Activated CD4-positive, alpha-beta memory T cell treated with anti-CD3 and anti-CD28 coated beads, Interleukin-2, amount 10 ng/mL, durations not matched to agents 7 days and 5 days (primary cell): ENCODE results near the gene EBI3. TPM values are rescaled to one million over a fixed set of nuclear protein-coding genes. Genes with fewer than 3 reads are reported as not detected.
"Not testable (repeated sequence)": the region's sequence is repeated elsewhere in the genome, so short reads cannot be mapped to it uniquely, and the experiment has no call there.

Experiments
- CTCF ChIA-PET: fragments of 350-600 bp; sonication (Branson Sonifier 250); formaldehyde crosslinking; loops from one replicate; lab custom pipeline; 2021; ENCODE audit warnings: antibody characterized with exemption, inconsistent platforms; lab: Charles Lee
- POLR2A ChIA-PET: fragments of 350-600 bp; sonication (Branson Sonifier 250); formaldehyde crosslinking; loops from one replicate; lab custom pipeline; 2021; ENCODE audit warnings: antibody characterized with exemption; lab: Charles Lee
- DNase-seq: peaks from one replicate; pipeline ENCODE4 v3.0.0-alpha.2; 2020
- H3K27ac Mint-ChIP-seq: one replicate; pipeline ENCODE4 v1.8.0; 2021; ENCODE audit warnings: mild to moderate bottlenecking, mixed read lengths
- H3K27me3 Mint-ChIP-seq: one replicate; pipeline ENCODE4 v1.8.0; 2021; ENCODE audit warnings: mixed read lengths
- H3K36me3 Mint-ChIP-seq: one replicate; pipeline ENCODE4 v1.8.0; 2021; ENCODE audit warnings: low read depth, mixed read lengths
- H3K4me1 Mint-ChIP-seq: one replicate; pipeline ENCODE4 v1.8.0; 2021; ENCODE audit warnings: mixed read lengths
- H3K4me3 Mint-ChIP-seq: one replicate; pipeline ENCODE4 v1.8.0; 2021; ENCODE audit warnings: mild to moderate bottlenecking, mixed read lengths
- H3K9me3 Mint-ChIP-seq: one replicate; pipeline ENCODE4 v1.8.0; 2021; ENCODE audit warnings: mixed read lengths
- total RNA-seq, 2 experiments: library from RNA; stranded (reverse); gene quantifications; one replicate each; pipeline ENCODE4 v1.2.3, GENCODE V29; 2021

Gene EBI3
- 1 to 10 TPM; 4.0 TPM for total RNA-seq

DNA sequence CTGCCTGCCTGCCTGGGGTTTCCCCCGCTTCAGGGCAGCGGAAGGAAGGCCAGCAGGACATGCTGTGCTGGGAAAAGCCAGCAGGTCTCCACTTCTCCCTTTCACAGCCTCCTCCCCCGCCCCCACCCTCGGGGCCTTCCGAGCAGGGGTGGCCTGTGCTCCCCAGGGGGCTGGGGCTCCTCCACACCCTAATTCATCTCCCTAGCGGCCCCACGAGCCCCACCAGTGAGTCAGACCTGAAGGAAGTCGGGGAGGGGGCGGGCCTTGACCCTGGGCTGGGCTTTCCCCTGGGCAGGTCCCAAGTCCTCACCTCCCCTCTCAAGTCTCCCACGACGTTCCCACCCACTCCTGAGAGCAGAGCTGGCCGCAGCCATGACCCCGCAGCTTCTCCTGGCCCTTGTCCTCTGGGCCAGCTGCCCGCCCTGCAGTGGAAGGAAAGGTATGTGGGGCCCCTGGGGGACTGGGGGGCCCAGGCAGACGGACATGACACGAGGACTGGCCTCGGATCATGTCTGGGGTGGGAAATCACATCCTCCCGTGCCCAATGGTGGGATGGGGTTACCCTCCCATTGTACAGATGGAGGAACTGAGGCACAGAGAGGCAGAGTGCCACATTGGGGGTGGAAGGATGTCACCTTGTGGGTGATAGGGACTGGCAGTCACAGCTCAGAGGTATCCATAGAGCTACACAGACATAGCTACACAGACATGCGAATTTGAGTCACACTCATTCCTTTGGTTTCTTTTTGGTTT lies at the start of gene EBI3:
EBI3 (plus strand) TSS at position 345 of the 753 bp plus-strand sequence; CDS start at position 373, 28 bp downstream.
- Mint-ChIP-seq H3K36me3 (no peaks in the 10 kb centered on the region), H3K4me3 (no peak within 1 kb of the TSS), H3K9me3 (no peaks in the 10 kb centered on the region), H3K27ac (peak within 1 kb of the TSS; percentile 47), H3K4me1 (peaks cover 2% of the 10 kb centered on the region), H3K27me3 (peaks cover 1% of the 10 kb centered on the region)
- POLR2A ChIA-PET: interaction anchor here (1.6 kb wide), 1 partner anchor 18 kb away, joined by 8 read pairs; the partner anchor contains the start of gene YJU2
- peak; percentile 38 for DNase-seq
- CTCF ChIA-PET: interaction anchor here (0.6 to 1.1 kb wide), 4 partner anchors 11 to 89 kb away, joined by 3 to 7 read pairs (median 4); no protein-coding TSS in a partner anchor

DNA sequence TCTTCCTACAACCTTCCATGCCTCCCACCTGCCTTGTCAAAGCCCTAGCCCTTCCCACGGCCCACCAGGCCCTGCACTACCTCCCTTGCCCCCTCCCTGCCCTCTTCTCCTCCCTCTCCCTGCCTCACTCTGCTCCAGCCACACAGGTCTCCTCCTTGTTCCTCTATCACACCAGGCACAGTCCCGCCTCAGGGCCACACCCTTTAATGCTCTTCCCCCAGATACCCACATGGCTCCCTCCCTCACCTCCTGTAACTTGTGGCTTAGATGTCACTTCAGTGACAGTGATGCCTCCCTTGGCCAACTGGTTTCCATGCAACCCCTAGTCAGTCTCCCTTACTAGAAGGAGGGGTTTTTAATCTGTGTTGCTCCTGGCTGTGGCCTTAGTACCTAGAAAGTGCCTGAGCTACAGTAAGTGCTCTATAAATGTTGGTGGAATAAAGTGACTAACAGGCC lies 48.2 kb upstream of the EBI3 start:
- peak overlapping the region; percentile 69 for H3K4me3 Mint-ChIP-seq
- H3K9me3 Mint-ChIP-seq: no peaks in the 10 kb centered on the region
- peak; percentile 31 for DNase-seq
- peak overlapping the region; percentile 80 for H3K27ac Mint-ChIP-seq
- H3K36me3 Mint-ChIP-seq: peaks cover 19% of the 10 kb centered on the region
- POLR2A ChIA-PET: interaction anchor here (0.6 kb wide), 1 partner anchor 230 kb away, joined by 3 read pairs; no protein-coding TSS in a partner anchor
- peaks cover 39% of the 10 kb centered on the region for H3K4me1 Mint-ChIP-seq
- H3K27me3 Mint-ChIP-seq: peaks cover 2% of the 10 kb centered on the region
- CTCF ChIA-PET: no interaction called here

DNA sequence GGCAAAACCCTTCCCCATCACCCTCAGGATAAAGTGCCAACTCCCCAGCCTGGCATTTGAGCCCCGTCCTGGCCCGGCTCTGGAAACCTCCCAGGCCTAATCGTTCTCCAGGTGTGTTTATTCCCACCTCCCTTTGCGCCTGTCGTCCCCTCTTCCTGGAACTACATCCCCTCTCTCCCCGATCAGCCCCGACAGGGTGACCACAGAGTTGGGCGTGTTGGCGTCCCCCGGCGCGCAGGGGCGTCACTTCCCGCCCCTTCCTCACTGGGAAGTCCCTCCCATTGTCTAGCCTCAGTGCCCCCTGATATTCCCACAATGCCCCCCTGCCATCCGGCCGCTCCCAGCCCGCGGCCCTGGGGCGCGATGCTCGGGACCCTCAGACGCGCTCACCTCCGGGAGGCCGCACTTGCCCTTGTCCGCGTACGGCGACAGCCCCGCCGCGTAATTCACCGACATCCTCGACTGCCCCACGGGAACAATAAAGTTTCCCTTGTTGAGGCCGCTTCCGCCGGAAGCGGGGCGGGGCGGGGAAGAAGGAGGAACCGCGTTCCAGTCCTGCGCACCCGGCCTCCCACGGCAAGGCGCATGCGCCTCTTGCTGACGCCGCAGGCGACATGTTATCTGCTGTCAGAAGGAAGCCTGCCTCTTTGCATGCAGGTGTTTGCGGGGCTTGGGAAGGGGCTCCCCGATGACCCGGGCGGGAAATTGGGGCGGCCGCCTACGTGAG lies 47.1 kb upstream of the EBI3 start, which contains the start of the genes ANKRD24 and SIRT6:
ANKRD24 (plus strand) TSS at position 606 of the 727 bp plus-strand sequence. CDS start 3,737 bp downstream, outside the sequence.
SIRT6 (minus strand) TSS at position 480 of the 727 bp plus-strand sequence; CDS start at position 456, 24 bp downstream.
- DNase-seq: peak; percentile 97
- H3K27ac Mint-ChIP-seq: peak within 1 kb of the TSS; percentile 96
- POLR2A ChIA-PET: no interaction called here
- H3K27me3 Mint-ChIP-seq: peaks cover 4% of the 10 kb centered on the region
- H3K9me3 Mint-ChIP-seq: no peaks in the 10 kb centered on the region
- CTCF ChIA-PET: no interaction called here
- peaks cover 18% of the 10 kb centered on the region for H3K36me3 Mint-ChIP-seq
- H3K4me1 Mint-ChIP-seq: peaks cover 39% of the 10 kb centered on the region
- H3K4me3 Mint-ChIP-seq: peak within 1 kb of the TSS; percentile 99

DNA sequence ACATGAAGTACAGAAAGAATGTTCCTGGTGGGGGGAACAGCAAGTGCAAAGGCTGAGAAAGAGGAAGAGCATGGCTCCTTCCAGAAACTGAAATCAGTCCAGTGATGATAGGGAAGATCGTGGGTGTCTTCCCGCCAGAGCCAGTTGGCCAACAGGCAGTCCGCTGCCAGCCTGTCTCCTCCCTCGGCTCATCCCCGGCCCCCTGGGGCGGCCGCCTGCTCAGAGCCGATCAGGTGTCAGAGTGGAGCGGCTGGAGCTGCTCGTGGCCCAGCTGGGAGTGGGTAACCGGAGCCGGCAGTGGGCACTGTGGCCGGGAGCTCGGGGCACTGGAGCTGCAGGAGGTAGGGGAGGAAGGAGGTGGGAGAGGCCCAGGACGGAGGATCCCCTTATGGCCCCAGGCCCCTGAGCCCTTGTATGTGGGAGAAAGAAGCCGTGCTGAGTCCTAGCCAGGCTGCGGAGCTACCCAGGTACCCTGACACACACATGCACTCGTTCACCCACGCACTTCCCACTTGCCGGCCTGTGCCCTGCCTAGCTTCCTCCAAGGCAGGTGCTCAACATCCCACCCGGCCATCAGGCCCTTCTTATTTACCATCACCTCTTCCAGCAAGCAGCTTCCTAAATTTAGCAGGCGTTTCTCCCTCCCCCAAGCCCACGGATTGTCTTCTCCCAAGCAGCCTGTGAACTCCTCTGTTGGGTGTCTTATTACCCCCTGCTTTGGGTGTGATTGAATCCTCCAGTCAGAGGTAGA lies 45.2 kb upstream of the EBI3 start:
- H3K27ac Mint-ChIP-seq: no peak overlapping the region
- ChIA-PET POLR2A (no interaction called here), CTCF (interaction anchor here (1.4 kb wide), 1 partner anchor 44 kb away, joined by 5 read pairs; no protein-coding TSS in a partner anchor)

DNA sequence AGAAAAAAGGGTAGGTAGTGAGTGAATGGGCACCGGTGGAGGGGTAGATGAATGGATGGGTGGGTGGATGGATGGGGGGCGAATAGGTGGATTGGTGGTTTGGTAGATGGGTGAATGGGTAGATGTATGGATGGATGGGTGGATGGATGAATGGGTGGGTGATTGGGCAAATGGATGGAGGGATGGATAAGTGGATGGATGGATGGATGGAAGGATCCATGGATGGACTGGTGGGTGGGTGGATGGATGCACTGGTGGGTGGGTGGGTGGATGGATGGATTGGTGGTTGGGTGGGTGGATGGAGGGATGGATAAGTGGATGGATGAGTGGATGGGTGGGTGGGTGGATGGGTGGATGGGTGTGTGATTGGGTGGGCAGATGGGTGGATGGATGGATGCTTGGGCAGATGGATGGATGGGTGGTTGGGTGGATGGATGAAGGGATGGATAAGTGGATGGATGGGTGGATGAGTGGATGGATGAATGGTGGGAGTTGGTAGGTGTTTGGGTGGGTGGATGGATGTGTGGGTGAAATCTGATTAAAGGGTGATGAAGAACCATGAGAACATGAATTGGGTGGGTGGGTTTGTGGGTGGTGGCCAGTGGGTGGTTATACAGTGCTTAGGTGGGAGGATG lies 44.5 kb upstream of the EBI3 start:
- Mint-ChIP-seq H3K27ac (no peak overlapping the region), H3K36me3 (peaks cover 11% of the 10 kb centered on the region), H3K27me3 (peaks cover 4% of the 10 kb centered on the region), H3K4me1 (peaks cover 32% of the 10 kb centered on the region), H3K9me3 (no peaks in the 10 kb centered on the region), H3K4me3 (peak overlapping the region; percentile 39)
- no peak for DNase-seq
- CTCF ChIA-PET: interaction anchor here (1.4 kb wide), 1 partner anchor 45 kb away, joined by 5 read pairs; no protein-coding TSS in a partner anchor
- POLR2A ChIA-PET: no interaction called here

More for the DNA sequence above, 45.2 kb upstream of the EBI3 start:
- Mint-ChIP-seq H3K4me3 (peak overlapping the region; percentile 57), H3K9me3 (no peaks in the 10 kb centered on the region), H3K27me3 (peaks cover 4% of the 10 kb centered on the region), H3K36me3 (peaks cover 17% of the 10 kb centered on the region), H3K4me1 (peaks cover 39% of the 10 kb centered on the region)
- no peak for DNase-seq

DNA sequence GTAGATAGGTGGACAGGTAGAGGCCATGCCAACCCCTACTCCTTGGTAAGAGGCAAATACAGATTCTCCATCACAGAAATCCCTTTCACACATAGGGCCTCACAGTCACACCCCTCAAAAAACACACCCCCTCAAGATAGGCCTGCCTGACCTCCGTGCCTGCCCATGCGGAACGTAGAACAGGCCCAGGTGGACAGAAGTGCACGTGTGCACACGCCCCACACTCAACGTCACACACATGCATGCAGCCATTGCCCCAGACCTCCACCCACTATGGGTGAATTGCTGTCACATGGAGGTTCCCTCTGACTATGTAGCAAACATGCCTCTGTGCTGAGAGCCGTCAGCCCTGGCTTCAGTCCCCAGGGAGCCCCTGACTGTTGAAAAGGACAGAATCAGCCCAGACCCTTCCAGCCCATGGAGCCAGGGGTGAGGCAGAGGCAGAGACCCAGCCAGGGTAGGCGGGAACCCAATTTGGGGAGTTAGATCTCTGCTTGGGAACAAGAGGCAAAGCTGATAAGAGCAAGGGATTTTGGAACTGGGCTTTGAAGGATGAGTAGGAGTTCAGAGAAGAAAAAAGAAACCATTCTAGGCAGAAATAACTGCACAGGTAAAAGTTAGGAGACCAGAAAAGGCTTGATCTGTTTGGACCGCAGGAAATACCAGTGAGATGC lies 43.8 kb upstream of the EBI3 start:
- Mint-ChIP-seq H3K4me3 (no peak overlapping the region), H3K27ac (no peak overlapping the region), H3K4me1 (peaks cover 26% of the 10 kb centered on the region), H3K27me3 (peaks cover 4% of the 10 kb centered on the region), H3K9me3 (no peaks in the 10 kb centered on the region), H3K36me3 (peaks cover 6% of the 10 kb centered on the region)
- ChIA-PET POLR2A (no interaction called here), CTCF (interaction anchor here (1.6 kb wide), 1 partner anchor 198 kb away, joined by 5 read pairs; no protein-coding TSS in a partner anchor)
- DNase-seq: no peak

DNA sequence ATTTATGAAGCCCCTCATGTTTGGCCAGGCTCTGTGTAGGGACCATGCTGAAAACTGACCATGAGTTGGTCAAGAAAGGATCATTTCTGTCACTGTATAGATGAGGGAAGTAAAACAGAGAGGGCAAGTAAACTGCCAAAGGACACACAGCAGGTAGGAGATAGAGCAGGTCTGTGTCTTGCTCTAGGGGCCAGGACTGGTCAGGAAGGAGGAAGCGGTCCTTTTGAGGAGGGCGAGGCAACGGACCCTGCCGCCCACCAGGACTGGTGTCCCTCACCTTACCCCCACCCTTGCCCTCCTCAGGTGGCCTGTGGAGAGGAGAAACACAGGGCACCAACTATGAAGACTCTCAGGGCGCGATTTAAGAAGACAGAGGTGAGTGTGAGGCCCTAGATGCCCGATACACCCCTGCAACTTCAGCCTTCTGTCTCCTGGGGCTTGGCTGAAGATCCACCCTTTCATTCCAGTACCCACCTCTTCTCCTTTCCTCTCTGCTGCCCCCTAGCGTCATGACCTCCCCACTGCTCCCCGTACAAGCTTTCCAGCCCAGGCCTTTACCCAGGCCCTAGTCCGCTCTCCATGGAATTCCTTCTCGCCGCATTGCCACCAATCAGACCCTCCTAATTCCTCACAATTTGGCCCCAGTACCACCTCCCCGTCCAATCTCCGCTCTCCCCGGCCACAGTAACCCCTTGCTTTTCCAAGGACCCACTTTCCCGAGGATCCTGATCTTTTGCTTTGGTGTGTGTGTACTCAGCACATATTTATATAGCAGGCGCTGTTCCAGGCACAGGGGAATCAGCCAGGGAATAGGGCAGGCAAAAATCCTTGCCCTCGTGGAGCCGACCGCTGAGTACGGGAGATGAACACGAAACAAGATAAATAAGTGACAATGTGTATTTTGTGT lies 43.0 kb upstream of the EBI3 start:
- ChIA-PET CTCF (interaction anchor here (0.6 to 1.6 kb wide), 4 partner anchors 8 to 215 kb away, joined by 3 to 5 read pairs (median 3); no protein-coding TSS in a partner anchor), POLR2A (no interaction called here)
- peaks cover 4% of the 10 kb centered on the region for H3K27me3 Mint-ChIP-seq
- H3K36me3 Mint-ChIP-seq: peaks cover 6% of the 10 kb centered on the region
- H3K27ac Mint-ChIP-seq: no peak overlapping the region
- no peak overlapping the region for H3K4me3 Mint-ChIP-seq
- peak; percentile 82 for DNase-seq
- no peaks in the 10 kb centered on the region for H3K9me3 Mint-ChIP-seq
- peaks cover 18% of the 10 kb centered on the region for H3K4me1 Mint-ChIP-seq

DNA sequence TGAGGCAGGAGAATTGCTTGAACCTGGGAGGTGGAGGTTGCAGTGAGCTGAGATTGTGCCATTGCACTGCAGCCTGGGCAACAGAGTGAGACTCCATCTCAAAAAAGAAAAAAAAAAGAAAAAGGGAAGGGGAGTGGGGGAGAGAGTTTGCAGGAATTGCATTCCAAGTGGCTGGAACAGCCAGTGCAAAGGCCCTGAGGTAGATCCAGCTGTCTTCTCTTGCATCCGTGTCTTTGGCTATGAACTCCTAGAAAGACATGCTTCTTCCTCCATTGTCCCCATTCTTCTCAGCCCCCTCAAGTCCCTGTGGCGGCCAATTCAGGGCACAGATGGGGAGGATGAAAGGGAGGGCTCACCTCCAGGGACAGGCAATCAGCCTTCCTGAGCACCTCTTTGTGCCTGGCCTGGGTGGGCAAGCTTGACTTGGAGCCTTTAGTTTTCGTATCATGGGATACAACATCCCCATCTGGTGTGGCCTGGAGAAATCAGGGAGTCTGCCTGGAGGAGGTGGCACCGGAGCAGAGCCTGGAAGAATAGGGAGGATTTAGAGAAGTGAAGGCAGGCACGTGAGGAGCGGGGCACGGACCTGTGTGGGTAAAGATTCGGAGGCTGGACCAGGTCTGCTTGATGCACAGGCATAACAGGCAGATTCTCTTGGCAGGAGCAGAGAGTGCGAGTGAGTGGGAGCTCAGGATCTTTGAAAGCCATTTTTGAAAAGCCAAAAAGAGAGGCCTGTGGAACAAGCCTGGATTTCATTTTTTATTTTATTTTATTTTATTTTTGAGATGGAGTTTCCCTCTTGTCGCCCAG lies 41.8 kb upstream of the EBI3 start:
- H3K27ac Mint-ChIP-seq: no peak overlapping the region
- DNase-seq: no peak
- POLR2A ChIA-PET: no interaction called here
- H3K9me3 Mint-ChIP-seq: no peaks in the 10 kb centered on the region
- H3K4me3 Mint-ChIP-seq: no peak overlapping the region
- peaks cover 4% of the 10 kb centered on the region for H3K27me3 Mint-ChIP-seq
- peaks cover under 1% of the 10 kb centered on the region for H3K36me3 Mint-ChIP-seq
- peaks cover 10% of the 10 kb centered on the region for H3K4me1 Mint-ChIP-seq
- CTCF ChIA-PET: interaction anchor here (0.7 to 1.3 kb wide), 2 partner anchors 14 to 351 kb away, joined by 3 read pairs; no protein-coding TSS in a partner anchor

DNA sequence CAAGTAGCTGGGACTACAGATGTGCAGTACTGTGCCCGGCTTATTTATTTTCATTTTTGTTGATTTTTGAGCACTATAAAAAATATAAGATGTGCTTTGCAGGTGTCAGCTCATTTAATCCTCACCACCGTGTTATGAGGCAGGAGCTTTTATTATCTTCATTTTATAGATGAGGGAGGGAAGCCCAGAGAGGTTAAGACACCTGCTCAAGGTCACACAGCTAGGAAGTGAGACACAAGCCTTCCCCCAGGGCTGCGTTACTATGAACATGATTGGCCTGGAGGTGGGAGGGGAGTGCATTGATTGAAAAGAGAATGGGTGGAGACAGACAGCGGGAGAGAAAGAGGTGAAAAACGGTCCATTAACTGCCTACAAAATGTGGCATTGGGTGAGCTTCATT lies 39.7 kb upstream of the EBI3 start:
- no peak overlapping the region for H3K27ac Mint-ChIP-seq
- ChIA-PET POLR2A (no interaction called here), CTCF (interaction anchor here (0.6 kb wide), 1 partner anchor 49 kb away, joined by 3 read pairs; no protein-coding TSS in a partner anchor)
- no peaks in the 10 kb centered on the region for H3K9me3 Mint-ChIP-seq
- DNase-seq: no peak
- peaks cover 9% of the 10 kb centered on the region for H3K27me3 Mint-ChIP-seq
- no peak overlapping the region for H3K4me3 Mint-ChIP-seq
- no peaks in the 10 kb centered on the region for H3K4me1 Mint-ChIP-seq
- no peaks in the 10 kb centered on the region for H3K36me3 Mint-ChIP-seq

DNA sequence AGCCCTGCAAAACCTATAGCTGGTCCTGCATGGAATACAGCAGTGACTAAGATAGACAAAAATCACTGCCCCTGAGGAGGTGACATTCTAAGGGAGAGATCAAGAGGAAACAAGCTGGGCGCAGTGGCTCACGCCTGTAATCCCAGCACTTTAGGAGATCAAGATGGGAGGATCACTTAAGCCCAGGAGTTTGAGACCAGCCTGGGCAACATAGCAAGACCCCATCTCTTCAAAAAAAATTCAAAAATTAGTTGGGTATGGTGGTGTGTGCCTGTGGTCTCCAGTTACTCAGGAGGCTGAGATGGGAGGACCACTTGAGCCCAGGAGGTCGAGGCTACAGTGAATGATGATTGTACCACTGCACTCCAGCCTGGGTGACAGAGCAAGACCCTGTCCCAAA lies 36.8 kb upstream of the EBI3 start:
- H3K36me3 Mint-ChIP-seq, H3K27ac Mint-ChIP-seq, H3K9me3 Mint-ChIP-seq, H3K4me3 Mint-ChIP-seq, POLR2A ChIA-PET, DNase-seq, H3K4me1 Mint-ChIP-seq, CTCF ChIA-PET: not testable (repeated sequence)
- H3K27me3 Mint-ChIP-seq: peaks cover 13% of the 10 kb centered on the region
